ENCODE data around the gene SLC25A47. TPM values are rescaled to one million over a fixed set of nuclear protein-coding genes. Genes with fewer than 3 reads are reported as not detected.

The SLC25A47 gene
- total RNA-seq, 4 donors from 2014 or later = not detected

DNA sequence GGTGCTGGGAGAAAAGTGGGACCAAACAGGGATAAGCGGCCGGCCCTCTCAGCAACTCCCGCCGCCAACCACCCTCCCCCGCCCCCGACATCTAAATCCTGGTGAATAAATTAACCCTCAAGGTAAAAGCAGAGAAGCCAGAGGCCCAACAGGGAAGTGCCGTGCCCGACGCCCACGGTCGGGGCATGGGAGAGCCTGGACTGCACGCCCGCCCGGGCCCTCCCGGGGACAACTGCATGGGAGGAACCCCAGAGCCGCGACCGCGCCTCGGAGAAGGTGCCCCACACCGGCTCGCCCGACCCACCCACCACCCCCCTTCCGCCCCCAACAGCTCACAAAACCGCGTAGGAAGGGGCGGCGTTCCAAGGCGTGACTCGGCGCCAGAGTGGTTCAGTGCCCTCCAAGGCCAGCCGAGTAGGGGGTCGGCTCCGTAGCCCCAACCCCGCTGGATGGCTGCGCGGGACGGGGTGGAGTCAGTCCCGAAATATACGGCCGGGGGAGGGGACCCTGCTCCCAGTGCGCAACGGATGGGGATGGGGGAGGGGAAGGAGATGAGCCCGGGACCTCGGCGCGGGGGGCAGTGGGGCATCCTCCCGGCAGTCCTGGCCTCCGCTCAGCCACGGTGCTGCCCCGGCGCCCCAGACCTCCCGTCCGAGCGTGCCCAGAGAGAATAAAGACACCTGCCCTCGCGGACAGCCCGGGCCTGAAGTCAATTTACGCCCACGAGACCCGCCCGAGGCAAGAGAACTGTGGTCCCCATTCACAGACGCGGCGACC lies 17.6 kb upstream of the SLC25A47 start:
- TF ChIP-seq, protein P1, sequence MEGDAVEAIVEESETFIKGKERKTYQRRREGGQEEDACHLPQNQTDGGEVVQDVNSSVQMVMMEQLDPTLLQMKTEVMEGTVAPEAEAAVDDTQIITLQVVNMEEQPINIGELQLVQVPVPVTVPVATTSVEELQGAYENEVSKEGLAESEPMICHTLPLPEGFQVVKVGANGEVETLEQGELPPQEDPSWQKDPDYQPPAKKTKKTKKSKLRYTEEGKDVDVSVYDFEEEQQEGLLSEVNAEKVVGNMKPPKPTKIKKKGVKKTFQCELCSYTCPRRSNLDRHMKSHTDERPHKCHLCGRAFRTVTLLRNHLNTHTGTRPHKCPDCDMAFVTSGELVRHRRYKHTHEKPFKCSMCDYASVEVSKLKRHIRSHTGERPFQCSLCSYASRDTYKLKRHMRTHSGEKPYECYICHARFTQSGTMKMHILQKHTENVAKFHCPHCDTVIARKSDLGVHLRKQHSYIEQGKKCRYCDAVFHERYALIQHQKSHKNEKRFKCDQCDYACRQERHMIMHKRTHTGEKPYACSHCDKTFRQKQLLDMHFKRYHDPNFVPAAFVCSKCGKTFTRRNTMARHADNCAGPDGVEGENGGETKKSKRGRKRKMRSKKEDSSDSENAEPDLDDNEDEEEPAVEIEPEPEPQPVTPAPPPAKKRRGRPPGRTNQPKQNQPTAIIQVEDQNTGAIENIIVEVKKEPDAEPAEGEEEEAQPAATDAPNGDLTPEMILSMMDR (IDR thresholded peaks at IDR 0.05; ENCODE audit: low read depth) = no peak

DNA sequence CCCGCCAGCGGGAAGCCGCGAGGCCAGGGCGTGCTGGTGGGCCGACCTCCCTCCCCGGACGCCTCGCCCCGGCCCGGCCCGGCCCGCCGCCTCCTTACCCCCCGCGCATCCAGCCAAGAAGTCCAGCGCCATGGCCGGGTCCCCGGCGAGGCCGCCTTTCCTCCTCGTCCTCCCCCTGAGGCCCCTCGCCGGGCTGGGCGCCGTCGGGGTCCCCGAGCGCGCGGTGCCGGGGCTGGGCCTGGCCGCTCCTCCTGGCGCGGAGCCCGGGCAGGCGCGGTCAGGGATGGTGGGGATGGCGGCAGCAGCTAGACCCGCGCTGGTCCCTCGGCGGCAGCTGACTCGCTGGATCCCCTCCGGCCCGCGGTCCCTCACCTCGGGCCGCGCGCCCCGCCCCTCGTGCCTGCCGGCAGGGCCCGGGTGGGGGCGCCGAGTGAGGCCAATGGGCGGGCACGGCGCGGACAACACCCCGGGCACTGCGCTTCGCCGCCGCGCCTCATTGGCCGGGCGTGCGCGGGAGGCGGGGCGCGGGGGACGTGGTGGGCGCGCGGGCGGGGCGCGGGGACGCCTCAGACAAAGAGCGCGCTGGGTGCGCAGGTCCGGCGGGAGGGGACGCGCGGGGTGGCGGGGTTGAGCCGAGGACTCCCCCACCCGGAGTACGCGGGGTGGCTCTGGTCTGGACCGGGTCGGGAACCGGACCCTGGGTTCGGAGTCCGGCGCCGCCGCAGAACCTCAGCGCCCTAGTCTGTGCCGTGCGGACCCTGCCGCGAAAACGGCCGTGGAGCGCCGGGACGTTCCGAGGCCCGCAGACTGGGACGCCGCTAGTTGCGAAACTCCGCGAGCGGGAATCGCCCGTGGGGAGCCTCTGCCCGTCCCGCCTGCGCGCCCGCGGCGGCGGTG lies 16.8 kb upstream of the SLC25A47 start, which contains the start of gene SLC25A29:
Gene SLC25A29 (minus strand): TSS at position 344 of the 897 bp plus-strand sequence. CDS start 212 bp downstream, at position 132.
- TF ChIP-seq, protein P1 (IDR thresholded peaks at IDR 0.05; ENCODE audit: low read depth) = no peak

DNA sequence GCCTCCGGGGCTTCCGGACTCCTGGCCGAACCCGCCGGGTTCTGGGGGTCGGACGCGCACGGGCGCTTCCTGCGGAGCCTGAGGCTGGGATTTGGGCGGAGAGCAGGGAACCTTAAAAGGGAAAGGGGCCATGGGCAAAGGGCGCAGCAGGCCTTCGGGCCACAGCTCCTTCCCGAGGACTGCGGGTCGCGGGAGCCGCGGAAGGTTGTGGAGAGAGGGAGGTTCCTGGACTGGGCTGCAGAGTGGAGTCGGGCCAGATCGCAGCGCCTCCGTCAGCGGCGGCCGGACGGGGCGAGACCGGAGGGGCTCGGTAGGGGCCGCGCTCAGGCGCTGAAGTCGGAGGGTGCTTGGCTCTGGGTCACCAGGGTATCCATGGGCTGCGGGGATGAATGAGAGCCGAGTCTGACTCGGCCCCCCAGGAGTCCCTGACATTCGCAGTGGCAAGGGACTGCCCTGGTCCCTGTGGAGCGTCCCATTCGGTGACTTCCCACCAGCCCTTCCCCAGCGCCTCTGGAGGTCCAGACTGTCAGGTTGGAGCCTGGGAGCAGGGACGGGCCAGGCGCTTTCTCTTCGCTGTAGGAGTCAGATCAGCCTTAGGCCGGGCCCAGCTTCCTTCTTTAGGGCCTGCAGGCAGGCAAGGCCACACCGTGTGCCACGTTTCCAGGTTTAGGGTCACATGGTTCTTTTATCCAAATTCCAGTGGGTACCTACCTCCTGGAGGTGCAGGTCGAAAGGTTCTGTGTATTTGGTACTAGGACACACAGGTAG lies 16.0 kb upstream of the SLC25A47 start:
- TF ChIP-seq, protein P1 (IDR thresholded peaks at IDR 0.05; ENCODE audit: low read depth) = no peak

DNA sequence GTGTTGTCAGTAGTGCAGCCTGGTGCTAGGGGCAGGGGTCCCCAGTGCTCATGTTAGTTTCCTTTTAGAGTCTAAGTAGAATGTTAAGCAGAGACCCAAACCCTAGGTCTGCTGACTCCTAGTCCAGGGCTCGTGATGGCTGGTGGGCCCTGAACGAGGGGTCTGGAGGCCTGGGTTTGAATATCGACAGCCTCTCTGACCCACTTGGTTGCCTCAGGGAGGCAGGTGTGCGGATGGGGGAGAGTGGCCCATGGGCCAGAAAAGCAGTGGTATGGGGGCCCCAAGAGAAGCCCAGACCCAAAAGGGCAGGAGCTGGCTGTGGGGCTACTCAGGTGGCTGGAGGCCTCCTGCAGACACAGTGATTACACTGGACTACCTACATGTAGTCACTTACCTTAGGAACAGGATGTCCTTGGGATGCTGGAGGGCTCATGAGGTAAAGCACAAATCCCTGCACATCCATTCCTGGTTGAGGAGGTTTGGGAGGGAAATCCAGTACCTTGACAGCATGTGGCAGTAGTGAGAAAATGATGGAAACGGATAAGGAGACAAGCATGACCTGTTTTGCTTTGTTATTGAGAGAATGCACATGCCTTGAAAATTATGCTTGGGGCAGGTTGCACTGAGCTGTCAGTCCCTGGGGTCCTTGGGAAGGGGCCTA lies 15.2 kb upstream of the SLC25A47 start:
- TF ChIP-seq, protein P1 (IDR thresholded peaks at IDR 0.05; ENCODE audit: low read depth) = no peak

DNA sequence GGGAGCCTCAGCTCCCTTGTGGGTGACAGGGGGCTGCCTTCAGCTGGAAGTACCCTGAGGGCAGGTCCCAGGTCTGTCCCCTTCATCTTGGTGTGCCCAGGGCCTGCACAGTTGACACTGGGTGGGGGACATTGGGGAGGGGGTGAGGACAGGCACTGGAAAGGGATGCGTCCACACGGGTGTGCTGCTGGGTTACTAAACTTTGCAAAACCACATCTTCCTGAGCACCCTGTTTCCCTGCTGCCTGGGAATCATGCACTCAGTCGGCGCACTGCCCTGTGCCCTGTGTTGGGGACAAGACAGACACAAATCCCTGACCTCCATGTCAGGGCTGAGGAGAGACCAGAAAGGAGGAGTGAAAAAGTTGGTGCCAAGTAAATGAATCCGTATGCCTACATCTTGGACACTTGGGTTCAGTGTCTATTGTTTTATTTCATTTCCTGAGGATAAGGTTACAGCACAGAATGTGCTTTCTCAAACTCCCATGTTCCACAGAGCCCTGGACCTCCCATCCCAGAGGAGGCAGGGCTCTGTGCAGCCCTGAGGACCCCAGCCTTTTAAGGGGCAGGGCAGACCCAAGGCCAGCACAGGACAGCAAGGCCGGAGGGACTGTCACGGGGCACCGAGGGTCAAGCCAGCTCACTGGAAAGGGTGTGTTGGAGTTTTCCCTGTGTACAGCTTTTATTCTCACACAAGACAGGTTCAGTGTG lies 14.0 kb upstream of the SLC25A47 start:
- TF ChIP-seq, protein P1 (IDR thresholded peaks at IDR 0.05; ENCODE audit: low read depth) = no peak

DNA sequence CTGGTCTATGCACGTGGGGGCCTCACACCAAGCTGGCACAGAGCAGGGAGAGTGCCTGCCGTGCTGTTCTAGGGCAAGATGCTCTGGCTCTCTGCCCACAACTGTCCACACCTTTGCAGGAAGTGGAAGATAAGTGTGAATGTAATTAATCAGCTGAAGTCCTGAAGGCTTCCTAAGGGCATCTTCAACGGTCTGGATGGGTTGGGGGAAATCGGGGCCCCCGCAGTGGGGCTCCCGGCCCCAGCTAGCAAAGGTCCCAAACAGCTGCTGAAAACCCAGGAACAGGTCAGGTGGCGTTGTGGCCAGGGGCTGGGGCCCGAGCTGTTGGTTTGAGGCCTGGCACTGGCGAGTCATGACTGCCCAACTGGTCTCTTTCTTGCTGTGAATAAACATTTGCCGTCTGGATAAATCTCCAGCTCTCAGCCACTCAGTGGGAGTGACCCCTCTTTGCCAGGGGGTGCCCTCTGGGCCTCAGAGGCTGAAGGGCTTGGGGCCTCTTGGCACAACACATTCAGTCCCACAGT lies 10.2 kb upstream of the SLC25A47 start:
- TF ChIP-seq, protein P1 (IDR thresholded peaks at IDR 0.05; ENCODE audit: low read depth) = no peak
